ENCODE results near the gene VAV3. TPM values are rescaled to one million over a fixed set of nuclear protein-coding genes. Genes with fewer than 3 reads are reported as not detected.

VAV3 gene
- total and polyA plus RNA-seq, 10 donors, result 10.5 to 63.0 (median 38.8) TPM

DNA sequence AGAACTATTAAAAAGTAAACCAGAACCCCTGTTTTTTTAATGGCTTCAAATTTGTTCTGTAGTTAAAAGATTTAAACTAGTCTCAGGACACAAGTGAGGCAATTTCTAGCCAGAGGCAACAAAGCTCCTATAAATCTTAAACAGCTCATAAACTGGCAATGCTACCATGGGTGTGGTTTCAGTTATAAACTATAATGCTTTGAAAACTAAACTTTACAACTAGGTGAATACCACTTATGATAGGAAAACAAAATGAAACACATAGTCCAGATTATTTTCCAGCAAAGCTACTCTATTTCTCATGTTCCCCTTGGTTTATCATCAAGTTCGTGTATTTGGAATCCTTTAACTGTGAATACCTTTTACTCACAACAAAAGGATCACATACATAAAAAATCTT lies 282.5 kb downstream of the VAV3 start:
- H3K27ac ChIP-seq, result no peak overlapping the region
- peaks cover 0 to 39% (median 0%) of the 10 kb centered on the region in 6 donors for H3K36me3 ChIP-seq
- H3K9me3 ChIP-seq, result no peaks in the 10 kb centered on the region
- WGBS, 5 donors, result 88 to 98% (median 93%) methylated on average over 1 of the region's 1 CpG
- no peak overlapping the region for H3K4me3 ChIP-seq
- DNase-seq, result no peak
- H3K27me3 ChIP-seq (replicated peaks in 1 of 7), result no peaks in the 10 kb centered on the region
- no peaks in the 10 kb centered on the region for H3K4me1 ChIP-seq
- intact Hi-C loops (cut with DNase I; ENCODE audit: low total_unique reads), result no loop called here
- TF ChIP-seq POLR2AphosphoS5 (IDR thresholded peaks at IDR 0.05) (no peak), POLR2A (IDR thresholded peaks at IDR 0.05) (no peak), CTCF (IDR thresholded peaks at IDR 0.05 in 8 of 11, conservative IDR thresholded peaks at IDR 0.05 in 3 of 11) (no peak)

GRCh38 chr1:107681001-107681479 lies 283.9 kb downstream of the VAV3 start:
- H3K27ac ChIP-seq, result no peak overlapping the region
- H3K4me3 ChIP-seq, result no peak overlapping the region
- no peak for TF ChIP-seq POLR2A (IDR thresholded peaks at IDR 0.05)
- no peak for TF ChIP-seq POLR2AphosphoS5 (IDR thresholded peaks at IDR 0.05)
- TF ChIP-seq CTCF (IDR thresholded peaks at IDR 0.05 in 8 of 11, conservative IDR thresholded peaks at IDR 0.05 in 3 of 11), result no peak
- intact Hi-C loops (cut with DNase I; ENCODE audit: low total_unique reads), result no loop called here
- no peaks in the 10 kb centered on the region for H3K27me3 ChIP-seq (replicated peaks in 1 of 7)
- H3K36me3 ChIP-seq, result peaks cover 0 to 33% (median 0%) of the 10 kb centered on the region in 6 donors
- WGBS, 5 donors, result 90 to 96% (median 92%) methylated on average over 3 of the region's 3 CpGs
- DNase-seq, result no peak
- H3K4me1 ChIP-seq, result no peaks in the 10 kb centered on the region
- H3K9me3 ChIP-seq, result peaks cover 0 to 4% (median 0%) of the 10 kb centered on the region in 8 donors

GRCh38 chr1:107680579-107680985 lies 284.4 kb downstream of the VAV3 start:
- WGBS, 5 donors, result 88 to 95% (median 91%) methylated on average over 5 of the region's 5 CpGs

More at GRCh38 chr1:107680579-107680985, 284.4 kb downstream of the VAV3 start:
- H3K27me3 ChIP-seq (replicated peaks in 1 of 7), result no peaks in the 10 kb centered on the region
- no peak for DNase-seq
- peaks cover 0 to 36% (median 0%) of the 10 kb centered on the region in 6 donors for H3K36me3 ChIP-seq
- H3K4me1 ChIP-seq, result no peaks in the 10 kb centered on the region
- intact Hi-C loops (cut with DNase I; ENCODE audit: low total_unique reads), result no loop called here
- TF ChIP-seq CTCF (IDR thresholded peaks at IDR 0.05 in 8 of 11, conservative IDR thresholded peaks at IDR 0.05 in 3 of 11) (no peak), POLR2AphosphoS5 (IDR thresholded peaks at IDR 0.05) (no peak)
- no peak overlapping the region for H3K27ac ChIP-seq
- peaks cover 0 to 8% (median under 1%) of the 10 kb centered on the region in 8 donors for H3K9me3 ChIP-seq
- H3K4me3 ChIP-seq, result no peak overlapping the region

All from spleen (tissue), 11 donors.